HG03460 (cell line): Measurements from ENCODE around the gene PREB.

Experiments
- ATAC-seq: cut with Tn5 transposase; IDR thresholded peaks from one replicate; pipeline ENCODE4 v1.9.1; 2021; ENCODE audit not compliant: unreplicated experiment

Gene PREB

DNA sequence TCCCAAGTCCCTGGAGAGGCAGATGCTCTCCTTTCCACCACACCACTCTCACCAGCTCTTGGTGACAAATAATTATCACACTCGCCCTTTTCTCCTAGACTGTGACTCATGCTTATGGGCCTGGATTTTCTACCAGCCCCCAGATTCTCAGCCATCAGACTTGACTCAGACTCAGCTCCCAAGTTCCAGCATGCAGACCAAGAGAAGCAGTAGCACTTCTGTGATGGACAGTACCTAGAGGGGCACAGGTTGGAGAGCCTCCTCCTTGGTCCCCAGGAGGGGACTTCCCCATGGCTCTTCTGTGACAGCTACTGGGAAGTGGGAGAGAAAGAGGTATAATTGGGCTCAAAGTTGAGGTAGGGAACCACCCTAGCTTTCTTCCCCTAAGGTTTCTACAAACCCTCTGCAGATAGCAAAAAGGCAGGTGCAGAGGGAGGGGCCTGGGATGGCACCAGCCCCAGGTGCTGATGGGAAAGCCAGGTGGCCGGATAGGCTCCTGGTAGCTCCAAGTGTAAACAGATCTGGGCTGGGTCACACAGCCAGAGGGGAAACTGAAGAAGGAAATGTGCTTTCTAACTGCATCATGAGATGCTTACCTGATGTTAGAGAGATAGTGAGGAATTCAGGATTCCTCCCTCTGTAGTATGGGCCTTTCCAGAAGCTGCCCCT, 18.5 kb upstream of the PREB start:
- ATAC-seq, result no peak

DNA sequence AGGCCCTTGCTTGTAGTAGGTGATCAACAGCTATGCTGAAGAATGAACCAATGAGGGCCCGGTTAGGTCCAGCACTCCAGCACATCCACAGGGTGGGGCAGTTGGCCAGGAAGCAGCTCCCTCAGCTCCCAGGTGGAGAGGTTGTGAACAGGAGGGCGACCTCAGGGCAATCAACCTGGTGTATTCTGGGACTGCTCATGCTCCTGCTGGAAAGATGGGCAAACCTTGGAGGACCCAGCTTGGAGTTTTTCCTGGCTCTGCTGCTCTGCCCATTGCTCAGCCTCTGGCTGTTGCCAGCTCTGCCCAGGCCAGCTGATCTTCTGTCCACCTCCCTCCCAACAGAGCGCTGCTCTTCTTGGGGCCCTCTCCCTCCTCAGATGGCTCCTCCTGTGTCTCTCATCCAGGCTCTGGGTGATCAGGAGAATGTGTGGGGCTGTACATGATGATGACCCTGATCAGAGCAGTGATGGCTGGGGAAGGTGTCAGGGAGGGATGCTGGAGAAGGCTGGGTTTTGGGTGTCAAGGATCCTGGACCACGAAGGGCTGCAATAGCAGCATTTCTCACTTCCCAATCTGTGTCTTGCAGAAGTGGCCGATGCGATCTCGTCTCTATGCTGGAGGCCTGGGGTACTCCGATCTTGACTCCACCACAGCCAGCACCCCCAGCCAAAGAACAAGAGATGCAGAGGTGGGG, 17.8 kb upstream of the PREB start:
- ATAC-seq, result no peak

- no peak for ATAC-seq
Measured at GRCh38 chr2:27150639-27151230, 16.3 kb upstream of the PREB start.

GRCh38 chr2:27149570-27150405, 15.4 kb upstream of the PREB start:
- ATAC-seq, result no peak

- ATAC-seq, result no peak
Measured at GRCh38 chr2:27148801-27149439, 14.5 kb upstream of the PREB start, which contains the start of gene TCF23. TCF23 (plus strand) TSS chr2:27149004; CDS start chr2:27149134, 130 bp downstream.

GRCh38 chr2:27147935-27148334, 13.5 kb upstream of the PREB start:
- ATAC-seq, result no peak

- no peak for ATAC-seq
Measured at GRCh38 chr2:27145682-27146081, 11.2 kb upstream of the PREB start.

GRCh38 chr2:27143285-27143684, 8.8 kb upstream of the PREB start:
- no peak for ATAC-seq

GRCh38 chr2:27139310-27139709, 4.9 kb upstream of the PREB start, which contains the start of gene PRR30:
PRR30 (minus strand) TSS chr2:27139410; CDS start chr2:27138329, 1,081 bp downstream.
- ATAC-seq, result no peak

DNA sequence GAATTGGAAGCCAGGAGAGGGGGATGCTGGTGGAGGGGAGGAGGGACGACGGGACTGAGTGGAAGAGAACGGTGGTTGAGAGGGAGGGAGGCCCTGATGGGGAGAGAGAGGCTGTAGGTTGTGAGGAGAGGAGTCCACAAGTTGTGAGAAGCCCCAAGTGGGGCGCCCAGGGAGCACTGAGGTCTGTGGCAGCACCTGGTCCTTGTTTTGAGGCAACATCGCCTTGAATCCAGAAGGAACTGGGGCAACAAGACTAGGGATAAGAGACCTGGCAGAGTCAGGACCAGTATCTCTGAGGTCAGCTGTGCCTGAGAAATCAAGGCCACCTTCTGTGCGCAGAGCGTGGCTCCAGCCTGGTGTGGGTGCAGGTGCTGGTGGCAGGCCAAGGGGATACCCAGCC, 3.7 kb upstream of the PREB start:
- ATAC-seq, result no peak

DNA sequence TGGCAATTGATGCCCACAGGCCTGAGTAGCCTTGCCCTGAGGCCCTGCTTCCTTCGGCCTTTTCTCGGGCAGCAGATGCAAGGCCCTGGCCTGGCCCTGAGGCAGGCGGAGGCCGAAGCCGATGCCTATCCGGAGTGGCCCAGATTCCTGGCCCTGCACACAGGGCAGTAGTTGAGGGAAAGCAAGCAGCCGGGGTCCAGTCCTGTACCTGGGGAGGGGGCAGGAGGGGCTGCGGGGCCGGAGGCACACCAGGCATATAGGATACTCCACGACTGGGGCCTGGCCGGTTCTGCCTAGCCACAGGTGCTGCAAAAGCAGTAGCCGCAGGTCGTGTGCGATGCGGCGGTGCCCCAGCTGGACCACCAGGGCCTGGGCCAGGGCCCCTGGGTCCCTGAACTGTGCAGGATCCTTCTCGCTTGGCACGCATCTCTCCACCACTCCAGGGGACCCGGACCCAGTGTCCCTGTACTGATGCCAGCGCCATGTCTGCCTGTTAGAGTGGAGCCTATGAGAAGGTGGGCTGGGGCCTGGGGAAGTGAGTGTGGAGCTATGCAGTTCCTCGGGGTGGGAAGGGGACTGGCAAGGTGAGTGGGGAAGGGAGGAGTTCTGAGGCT, 3.0 kb upstream of the PREB start:
- no peak for ATAC-seq

DNA sequence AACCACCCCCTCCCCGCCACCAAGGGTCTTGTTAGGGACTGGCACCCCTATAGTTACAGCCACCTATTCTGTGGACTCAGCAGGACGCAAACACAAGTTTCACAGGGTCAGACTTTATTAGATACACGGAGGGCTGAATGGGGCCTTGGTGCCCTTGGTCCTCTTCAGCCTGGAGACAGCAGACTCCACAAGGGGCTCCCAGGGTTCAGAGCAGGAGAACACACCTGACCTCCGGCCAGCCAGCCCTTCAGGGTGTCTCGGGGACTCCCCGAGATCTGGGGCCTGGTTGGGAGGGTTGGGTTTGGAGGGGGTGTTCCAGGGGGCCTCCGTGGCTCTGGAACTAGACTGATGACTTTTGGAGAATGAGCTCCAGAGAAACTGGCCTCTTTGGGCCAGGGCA, 2.3 kb upstream of the PREB start:
- ATAC-seq, result no peak

- no peak for ATAC-seq
Measured at GRCh38 chr2:27135478-27135955, 1.1 kb upstream of the PREB start.

- no peak for ATAC-seq
Measured at GRCh38 chr2:27134781-27135477, 493 bp upstream of the PREB start.

DNA sequence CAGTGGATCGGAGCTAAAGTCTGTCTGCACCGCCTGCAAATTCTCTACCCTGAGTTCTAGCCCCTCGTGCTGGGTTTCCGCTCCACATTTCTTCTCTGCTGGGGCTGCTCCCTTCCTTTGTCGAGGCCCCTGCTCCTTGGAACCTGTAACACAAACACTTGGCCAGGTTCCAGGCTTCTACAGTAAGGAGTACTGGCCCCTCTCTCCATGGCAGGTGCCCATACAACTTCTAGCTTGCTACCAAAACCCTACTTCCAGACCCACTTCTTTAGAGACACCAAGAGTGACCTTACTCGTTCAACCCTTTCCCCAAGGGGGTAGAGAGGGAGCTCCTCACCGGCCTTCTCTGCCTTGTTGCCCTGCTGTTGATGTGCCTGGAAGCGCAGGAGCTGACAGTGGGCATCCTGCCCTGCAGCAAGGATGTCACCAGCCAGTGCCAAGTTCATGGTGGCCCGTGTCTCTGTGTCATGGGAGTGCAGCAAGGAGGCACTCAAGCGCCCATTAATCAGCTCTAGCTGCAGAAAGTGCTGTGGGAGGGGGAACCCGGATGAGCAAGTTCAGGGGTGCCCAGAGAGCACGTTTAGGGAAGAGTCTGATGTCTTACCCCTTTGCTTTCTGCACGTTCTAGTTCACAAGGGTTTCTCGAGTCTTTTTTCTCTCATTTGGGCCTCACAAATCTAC, 1.1 kb downstream of the PREB start:
- no peak for ATAC-seq

DNA sequence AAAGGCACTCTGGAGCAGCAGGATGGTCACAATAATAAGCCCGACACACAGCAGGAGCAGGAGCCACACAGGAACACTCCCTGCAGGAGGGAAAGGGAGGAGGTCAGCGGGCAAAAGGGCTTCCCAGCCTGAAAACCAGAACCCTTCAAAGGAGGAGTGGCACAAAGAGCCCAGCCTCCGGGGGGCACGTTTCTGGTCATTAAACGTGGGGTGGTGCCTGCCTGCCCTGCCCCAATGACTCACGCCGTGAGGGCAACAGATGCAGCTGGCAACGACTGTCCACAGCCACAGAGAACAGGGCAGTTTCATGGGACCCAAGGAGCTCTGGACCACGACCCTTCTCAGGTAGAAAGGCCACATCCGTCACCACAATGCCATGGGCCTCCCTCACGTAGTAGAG, 3.0 kb downstream of the PREB start:
- ATAC-seq, result no peak

GRCh38 chr2:27130396-27130795, 4.0 kb downstream of the PREB start:
- ATAC-seq, result no peak

GRCh38 chr2:27128668-27129571, 5.5 kb downstream of the PREB start:
- no peak for ATAC-seq
